K562 (cell line): ENCODE measurements around the gene DDAH2. TPM values are rescaled to one million over a fixed set of nuclear protein-coding genes. Genes with fewer than 3 reads are reported as not detected.

Experiments
- ARNT ChIP-seq, 2 experiments: fragments of 450-650 bp; IDR thresholded peaks; 2 replicates each; pipeline ENCODE4 v1.6.1; 2016; ENCODE audit warnings: mild to moderate bottlenecking in 1 of 2
- CREB1 ChIP-seq, 2 experiments: sonication (generic) in 1 of 2; formaldehyde crosslinking in 1 of 2; IDR thresholded peaks; 2 replicates each; pipeline versions ENCODE4 v1.6.1 to v1.8.0; 2012 to 2022; ENCODE audit warnings: inconsistent platforms in 1 of 2, mild to moderate bottlenecking in 1 of 2, missing genetic modification reagents in 1 of 2, moderate library complexity in 1 of 2
- CREBBP ChIP-seq: IDR thresholded peaks from one replicate; pipeline ENCODE4 v1.6.1; 2012; ENCODE audit warnings: low read depth, mild to moderate bottlenecking, control low read depth, inconsistent platforms, low read length
- ELF4 ChIP-seq: fragments of 450-650 bp; formaldehyde crosslinking; IDR thresholded peaks from 2 replicates; pipeline ENCODE4 v1.4.0; 2022; ENCODE audit warnings: missing genetic modification characterization
- EWSR1 ChIP-seq: fragments of 450-650 bp; IDR thresholded peaks from 2 replicates; pipeline ENCODE4 v1.6.1; 2018; ENCODE audit warnings: borderline replicate concordance, mild to moderate bottlenecking, low read depth, moderate library complexity; ENCODE audit not compliant: partially characterized antibody
- FOXA1 ChIP-seq: fragments of 450-650 bp; IDR thresholded peaks from 2 replicates; pipeline ENCODE4 v1.6.1; 2016; ENCODE audit warnings: mild to moderate bottlenecking, borderline replicate concordance
- KDM1A ChIP-seq, 2 experiments: fragments of 450-650 bp; IDR thresholded peaks; 2 replicates each; pipeline ENCODE4 v1.6.1; 2016; ENCODE audit warnings: mild to moderate bottlenecking in 2 of 2
- MAZ ChIP-seq, 2 experiments: fragments of 450-650 bp in 1 of 2; sonication (generic) in 1 of 2; formaldehyde crosslinking; IDR thresholded peaks in 1 of 2; conservative IDR thresholded peaks in 1 of 2; 2 replicates each; pipeline versions ENCODE4 v1.4.0 to v1.5.0; 2020; ENCODE audit warnings: mild to moderate bottlenecking in 1 of 2, missing genetic modification reagents in 1 of 2
- NFIC ChIP-seq: fragments of 450-650 bp; IDR thresholded peaks from 2 replicates; pipeline ENCODE4 v1.6.1; 2017; ENCODE audit warnings: mild to moderate bottlenecking, inconsistent platforms
- NR0B1 ChIP-seq: fragments of 450-650 bp; IDR thresholded peaks from one replicate; pipeline ENCODE4 v1.6.1; 2018; ENCODE audit warnings: mild to moderate bottlenecking, moderate library complexity; ENCODE audit not compliant: partially characterized antibody
- SREBF1 ChIP-seq: fragments of 150-350 bp; IDR thresholded peaks from 2 replicates; pipeline ENCODE4 v1.6.1; 2014; ENCODE audit warnings: antibody characterized with exemption, low read depth, low read length, borderline replicate concordance
- SRSF7 ChIP-seq: fragments of 200-400 bp; formaldehyde crosslinking; optimal IDR thresholded peaks from 2 replicates; pipeline ENCODE3; 2017; ENCODE audit warnings: mild to moderate bottlenecking, low read depth, low read length
- SUPT5H ChIP-seq: fragments of 450-650 bp; IDR thresholded peaks from 2 replicates; pipeline ENCODE4 v1.6.1; 2016
- TAF7 ChIP-seq: fragments of 450-650 bp; IDR thresholded peaks from 2 replicates; pipeline ENCODE4 v1.6.1; 2016; ENCODE audit warnings: missing genetic modification characterization, missing compliant biosample characterization
- TCF7 ChIP-seq: sonication (generic); IDR thresholded peaks from 2 replicates; pipeline ENCODE4 v1.6.1; 2016; ENCODE audit warnings: antibody characterized with exemption, borderline replicate concordance
- U2AF1 ChIP-seq: fragments of 200-400 bp; formaldehyde crosslinking; optimal IDR thresholded peaks from 2 replicates; pipeline ENCODE3; 2017; ENCODE audit warnings: mild to moderate bottlenecking, low read depth, low read length, moderate library complexity
- USF2 ChIP-seq: sonication (generic); formaldehyde crosslinking; IDR thresholded peaks from 2 replicates; pipeline ENCODE4 v1.5.0; 2020; ENCODE audit warnings: missing genetic modification reagents
- ZNF184 ChIP-seq: sonication (generic); formaldehyde crosslinking; IDR thresholded peaks from 2 replicates; pipeline ENCODE4 v1.5.0; 2020; ENCODE audit warnings: missing genetic modification reagents
- ZNF561 ChIP-seq: fragments of 450-650 bp; formaldehyde crosslinking; conservative IDR thresholded peaks from 2 replicates; pipeline ENCODE4 v1.4.0; 2020; ENCODE audit warnings: mild to moderate bottlenecking, moderate library complexity
- ZSCAN29 ChIP-seq: fragments of 450-650 bp; IDR thresholded peaks from 2 replicates; pipeline ENCODE4 v1.6.1; 2017
- polyA plus RNA-seq, 8 experiments: library from polyadenylated mRNA; depleted of rRNA in 4 of 8; stranded (reverse) in 5 of 8; unstranded in 3 of 8; fragments of >200 nt; fragmentation: Nextera tagmentation in 2 of 8; fragmentation: Illumina TruSeq in 1 of 8; extraction: Ambion mirVana in 2 of 8; extraction: Trizol in 1 of 8; gene quantifications; 2 replicates each; pipeline versions ENCODE4 v1.2.1 to v1.2.3, GENCODE V29; 2011 to 2014; ENCODE audit warnings: inconsistent platforms in 1 of 8, missing spikeins in 1 of 8
- total RNA-seq, 7 experiments: library from RNA; depleted of rRNA in 6 of 7; stranded (reverse); fragments of >200 nt in 6 of 7; fragmentation: Illumina TruSeq in 2 of 7; extraction: Trizol in 2 of 7; gene quantifications; 2 replicates each; pipeline versions ENCODE4 v1.2.1 to v1.2.3, GENCODE V29; 2011 to 2021; ENCODE audit warnings: low replicate concordance in 1 of 7
- TF ChIP-seq, protein P1 (sequence below), 3 experiments: fragments of 200-800 bp in 1 of 3; sonication (Bioruptor generic) in 1 of 3; sonication (generic) in 1 of 3; formaldehyde crosslinking in 1 of 3; IDR thresholded peaks; 2 replicates each; pipeline versions ENCODE4 v1.6.1 to v1.8.0; 2016 to 2022; ENCODE audit warnings: mild to moderate bottlenecking in 2 of 3, missing compliant biosample characterization in 2 of 3, missing genetic modification characterization in 2 of 3, missing genetic modification reagents in 1 of 3
- TF ChIP-seq, protein P2 (sequence below), 2 experiments: fragments of 450-650 bp in 1 of 2; sonication (generic) in 1 of 2; formaldehyde crosslinking; conservative IDR thresholded peaks; 2 replicates each; pipeline versions ENCODE4 v1.4.0 to v1.8.1; 2020 to 2022; ENCODE audit warnings: mild to moderate bottlenecking in 1 of 2, missing genetic modification reagents in 1 of 2
- TF ChIP-seq, protein P3 (sequence below): fragments of 450-650 bp; IDR thresholded peaks from 2 replicates; pipeline ENCODE4 v1.6.1; 2017; ENCODE audit warnings: antibody characterized with exemption

DDAH2 gene
- total and polyA plus RNA-seq, 9 of the 15 experiments (the other 6 are each of a cell fraction or from before 2014, with no cell fraction given): 1.8 to 45.4 (median 21.4) TPM

- no peak for TF ChIP-seq SRSF7
- no peak for TF ChIP-seq ARNT (IDR thresholded peaks at IDR 0.05)
- TF ChIP-seq SREBF1: no peak
- TF ChIP-seq ZNF561: no peak
- no peak for TF ChIP-seq U2AF1
- peak; percentile 50; the same call in 1 of the 2 replicates for TF ChIP-seq CREB1 (IDR thresholded peaks at IDR 0.05)
- TF ChIP-seq CREB1 (CRISPR knock-in tag; IDR thresholded peaks at IDR 0.05): no peak
- TF ChIP-seq USF2 (CRISPR knock-in tag): no peak
- TF ChIP-seq NR0B1: no peak
- no peak for TF ChIP-seq CREBBP
- no peak for TF ChIP-seq ZSCAN29
- TF ChIP-seq ELF4 (CRISPR knock-in tag): 0 out of 2 replicates have a peak, but pooled peaks have one; percentile 19
- no peak for TF ChIP-seq ZNF184
- TF ChIP-seq, protein P1, sequence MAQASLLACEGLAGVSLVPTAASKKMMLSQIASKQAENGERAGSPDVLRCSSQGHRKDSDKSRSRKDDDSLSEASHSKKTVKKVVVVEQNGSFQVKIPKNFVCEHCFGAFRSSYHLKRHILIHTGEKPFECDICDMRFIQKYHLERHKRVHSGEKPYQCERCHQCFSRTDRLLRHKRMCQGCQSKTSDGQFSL (CRISPR knock-in tag; IDR thresholded peaks at IDR 0.05): no peak
- TF ChIP-seq, protein P1 (tag; IDR thresholded peaks at IDR 0.05): no peak
- TF ChIP-seq TAF7 (tag): peak; percentile 30; the same call in 1 of the 2 replicates
- no peak; a peak in 1 of 4 replicates for TF ChIP-seq MAZ (CRISPR knock-in tag; conservative IDR thresholded peaks at IDR 0.05 in 1 of 2, IDR thresholded peaks at IDR 0.05 in 1 of 2)
- no peak for TF ChIP-seq SUPT5H
- TF ChIP-seq, protein P2, sequence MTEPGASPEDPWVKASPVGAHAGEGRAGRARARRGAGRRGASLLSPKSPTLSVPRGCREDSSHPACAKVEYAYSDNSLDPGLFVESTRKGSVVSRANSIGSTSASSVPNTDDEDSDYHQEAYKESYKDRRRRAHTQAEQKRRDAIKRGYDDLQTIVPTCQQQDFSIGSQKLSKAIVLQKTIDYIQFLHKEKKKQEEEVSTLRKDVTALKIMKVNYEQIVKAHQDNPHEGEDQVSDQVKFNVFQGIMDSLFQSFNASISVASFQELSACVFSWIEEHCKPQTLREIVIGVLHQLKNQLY (CRISPR knock-in tag; conservative IDR thresholded peaks at IDR 0.05): peak in 1 of 2 experiments; percentile 47; a peak in 2 of 4 replicates
- no peak for TF ChIP-seq EWSR1
- TF ChIP-seq KDM1A (IDR thresholded peaks at IDR 0.05): no peak
- no peak for TF ChIP-seq NFIC
- TF ChIP-seq FOXA1: no peak
- TF ChIP-seq, protein P3, sequence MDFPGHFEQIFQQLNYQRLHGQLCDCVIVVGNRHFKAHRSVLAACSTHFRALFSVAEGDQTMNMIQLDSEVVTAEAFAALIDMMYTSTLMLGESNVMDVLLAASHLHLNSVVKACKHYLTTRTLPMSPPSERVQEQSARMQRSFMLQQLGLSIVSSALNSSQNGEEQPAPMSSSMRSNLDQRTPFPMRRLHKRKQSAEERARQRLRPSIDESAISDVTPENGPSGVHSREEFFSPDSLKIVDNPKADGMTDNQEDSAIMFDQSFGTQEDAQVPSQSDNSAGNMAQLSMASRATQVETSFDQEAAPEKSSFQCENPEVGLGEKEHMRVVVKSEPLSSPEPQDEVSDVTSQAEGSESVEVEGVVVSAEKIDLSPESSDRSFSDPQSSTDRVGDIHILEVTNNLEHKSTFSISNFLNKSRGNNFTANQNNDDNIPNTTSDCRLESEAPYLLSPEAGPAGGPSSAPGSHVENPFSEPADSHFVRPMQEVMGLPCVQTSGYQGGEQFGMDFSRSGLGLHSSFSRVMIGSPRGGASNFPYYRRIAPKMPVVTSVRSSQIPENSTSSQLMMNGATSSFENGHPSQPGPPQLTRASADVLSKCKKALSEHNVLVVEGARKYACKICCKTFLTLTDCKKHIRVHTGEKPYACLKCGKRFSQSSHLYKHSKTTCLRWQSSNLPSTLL: peak; percentile 40; the same call in 1 of the 2 replicates
- TF ChIP-seq TCF7: no peak
These were observed 1.9 kb downstream of the DDAH2 start (continued) for GRCh38 chr6:31727034-31727716.
